Adipocyte (in vitro differentiated cells): Measurements from ENCODE around the gene CREB5.

Experiments used
- DNase-seq: peaks from one replicate; pipeline ENCODE4 v3.0.0-alpha.2; 2015; ENCODE audit warnings: low read depth
- H3K27me3 ChIP-seq: replicated peaks from 2 replicates; pipeline ENCODE4 v1.7.0; 2013; ENCODE audit warnings: mild to moderate bottlenecking, low read length, moderate library complexity; ENCODE audit not compliant: control insufficient read depth, insufficient read depth
- H3K36me3 ChIP-seq: 2 replicates; pipeline ENCODE4 v1.7.0; 2013; ENCODE audit warnings: low read length, mild to moderate bottlenecking, moderate library complexity; ENCODE audit not compliant: control insufficient read depth, insufficient read depth, severe bottlenecking
- H3K4me1 ChIP-seq: 2 replicates; pipeline ENCODE4 v1.7.0; 2013; ENCODE audit warnings: mild to moderate bottlenecking, low read length, moderate library complexity; ENCODE audit not compliant: control insufficient read depth, insufficient read depth
- H3K4me3 ChIP-seq: 2 replicates; pipeline ENCODE4 v1.7.0; 2013; ENCODE audit warnings: mild to moderate bottlenecking, low read length, moderate library complexity
- H3K9ac ChIP-seq: 2 replicates; pipeline ENCODE4 v1.7.0; 2013; ENCODE audit warnings: mild to moderate bottlenecking, low read length, moderate library complexity
- H3K9me3 ChIP-seq: 2 replicates; pipeline ENCODE4 v1.7.0; 2013; ENCODE audit warnings: mild to moderate bottlenecking, low read length, moderate library complexity; ENCODE audit not compliant: control insufficient read depth

Gene CREB5

GRCh38 chr7:28407651-28408050 lies 4.7 kb upstream of the CREB5 start:
- no peaks in the 10 kb centered on the region for H3K27me3 ChIP-seq
- H3K9me3 ChIP-seq: no peaks in the 10 kb centered on the region
- H3K36me3 ChIP-seq: no peaks in the 10 kb centered on the region
- peaks cover 34% of the 10 kb centered on the region for H3K4me1 ChIP-seq
- no peak overlapping the region for H3K4me3 ChIP-seq
- H3K9ac ChIP-seq: no peak overlapping the region
- DNase-seq: peak; percentile 92

- no peak for DNase-seq
- Histone ChIP-seq H3K27me3 (no peaks in the 10 kb centered on the region), H3K9me3 (no peaks in the 10 kb centered on the region), H3K36me3 (no peaks in the 10 kb centered on the region), H3K9ac (no peak overlapping the region), H3K4me3 (peak overlapping the region; percentile 27), H3K4me1 (peaks cover 34% of the 10 kb centered on the region)
These were observed 4.0 kb upstream of the CREB5 start for GRCh38 chr7:28408105-28408959.

GRCh38 chr7:28408960-28409715 lies 3.2 kb upstream of the CREB5 start:
- Histone ChIP-seq H3K9ac (peak overlapping the region; percentile 57), H3K36me3 (no peaks in the 10 kb centered on the region), H3K4me1 (peaks cover 34% of the 10 kb centered on the region), H3K27me3 (no peaks in the 10 kb centered on the region), H3K4me3 (peak overlapping the region; percentile 86), H3K9me3 (no peaks in the 10 kb centered on the region)
- peak; percentile 98 for DNase-seq

- Histone ChIP-seq H3K4me3 (peak overlapping the region; percentile 86), H3K9ac (peak overlapping the region; percentile 66), H3K27me3 (no peaks in the 10 kb centered on the region), H3K9me3 (no peaks in the 10 kb centered on the region), H3K36me3 (no peaks in the 10 kb centered on the region), H3K4me1 (peaks cover 34% of the 10 kb centered on the region)
- peak; percentile 72 for DNase-seq
These were observed 2.3 kb upstream of the CREB5 start for GRCh38 chr7:28409716-28410627.

GRCh38 chr7:28410628-28411531 lies 1.4 kb upstream of the CREB5 start:
- peaks cover 31% of the 10 kb centered on the region for H3K4me1 ChIP-seq
- no peaks in the 10 kb centered on the region for H3K27me3 ChIP-seq
- H3K9ac ChIP-seq: peak overlapping the region; percentile 66
- no peaks in the 10 kb centered on the region for H3K9me3 ChIP-seq
- H3K36me3 ChIP-seq: no peaks in the 10 kb centered on the region
- peak overlapping the region; percentile 86 for H3K4me3 ChIP-seq
- DNase-seq: peak; percentile 64

- Histone ChIP-seq H3K9me3 (no peaks in the 10 kb centered on the region), H3K27me3 (no peaks in the 10 kb centered on the region)
- DNase-seq: no peak
These were observed 693 bp downstream of the CREB5 start for GRCh38 chr7:28413011-28413410.

GRCh38 chr7:28414453-28414852 lies 2.1 kb downstream of the CREB5 start:
- Histone ChIP-seq H3K4me3 (no peak overlapping the region), H3K9me3 (no peaks in the 10 kb centered on the region), H3K9ac (no peak overlapping the region), H3K4me1 (peaks cover 31% of the 10 kb centered on the region), H3K27me3 (no peaks in the 10 kb centered on the region), H3K36me3 (no peaks in the 10 kb centered on the region)
- DNase-seq: no peak

More at GRCh38 chr7:28413011-28413410, 693 bp downstream of the CREB5 start:
- Histone ChIP-seq H3K4me3 (no peak overlapping the region), H3K4me1 (peaks cover 24% of the 10 kb centered on the region), H3K36me3 (no peaks in the 10 kb centered on the region), H3K9ac (no peak overlapping the region)

- peaks cover 30% of the 10 kb centered on the region for H3K4me1 ChIP-seq
- H3K36me3 ChIP-seq: no peaks in the 10 kb centered on the region
- H3K4me3 ChIP-seq: no peak overlapping the region
- no peak overlapping the region for H3K9ac ChIP-seq
- H3K27me3 ChIP-seq: no peaks in the 10 kb centered on the region
- peak; percentile 20 for DNase-seq
- H3K9me3 ChIP-seq: no peaks in the 10 kb centered on the region
These were observed 5.1 kb downstream of the CREB5 start for GRCh38 chr7:28417321-28417940.

- no peaks in the 10 kb centered on the region for H3K36me3 ChIP-seq
- peak; percentile 38 for DNase-seq
- H3K9me3 ChIP-seq: no peaks in the 10 kb centered on the region
- no peak overlapping the region for H3K9ac ChIP-seq
- H3K4me1 ChIP-seq: peaks cover 30% of the 10 kb centered on the region
- no peaks in the 10 kb centered on the region for H3K27me3 ChIP-seq
- no peak overlapping the region for H3K4me3 ChIP-seq
These were observed 6.0 kb downstream of the CREB5 start for GRCh38 chr7:28418311-28418710.

- no peak overlapping the region for H3K4me3 ChIP-seq
- H3K27me3 ChIP-seq: no peaks in the 10 kb centered on the region
- no peaks in the 10 kb centered on the region for H3K36me3 ChIP-seq
- no peak for DNase-seq
- no peaks in the 10 kb centered on the region for H3K9me3 ChIP-seq
- H3K4me1 ChIP-seq: peaks cover 30% of the 10 kb centered on the region
- no peak overlapping the region for H3K9ac ChIP-seq
These were observed 6.6 kb downstream of the CREB5 start for GRCh38 chr7:28418966-28419365.
